Muscle layer of duodenum (tissue), 2 donors: ENCODE data around the gene PIH1D1.
"Not testable (repeated sequence)": the region's sequence is repeated elsewhere in the genome, so short reads cannot be mapped to it uniquely, and the experiment has no call there.

ENCODE experiments used
- H3K27ac ChIP-seq: one replicate; pipeline ENCODE4 v1.7.0; 2013; ENCODE audit warnings: mild to moderate bottlenecking, low read length
- H3K27me3 ChIP-seq: one replicate; pipeline ENCODE4 v1.7.0; 2013; ENCODE audit warnings: low read depth, mild to moderate bottlenecking, control low read depth, low read length
- H3K36me3 ChIP-seq, 2 donors: one replicate each; pipeline ENCODE4 v1.7.0; 2013; ENCODE audit warnings: low read length in 2 of 2, control low read depth in 1 of 2, mild to moderate bottlenecking in 1 of 2; ENCODE audit not compliant: insufficient read depth in 2 of 2, control insufficient read depth in 1 of 2
- H3K4me1 ChIP-seq, 2 donors: one replicate each; pipeline ENCODE4 v1.7.0; 2013; ENCODE audit warnings: low read length in 2 of 2, mild to moderate bottlenecking in 2 of 2, control low read depth in 1 of 2, moderate library complexity in 1 of 2; ENCODE audit not compliant: insufficient read depth in 2 of 2, control insufficient read depth in 1 of 2
- H3K4me3 ChIP-seq, 2 donors: one replicate each; pipeline ENCODE4 v1.7.0; 2013; ENCODE audit warnings: low read length in 2 of 2, low read depth in 1 of 2, mild to moderate bottlenecking in 1 of 2
- H3K9me3 ChIP-seq, 2 donors: one replicate each; pipeline ENCODE4 v1.7.0; 2013; ENCODE audit warnings: low read length in 2 of 2, control low read depth in 1 of 2, mild to moderate bottlenecking in 1 of 2; ENCODE audit not compliant: control insufficient read depth in 1 of 2
- donor health status: healthy.

The PIH1D1 gene

GRCh38 chr19:49450405-49450804, 1.2 kb downstream of the PIH1D1 start:
- no peaks in the 10 kb centered on the region for H3K9me3 ChIP-seq
- peaks cover 0 to 25% of the 10 kb centered on the region in 2 donors for H3K4me1 ChIP-seq
- peaks cover 3 to 24% of the 10 kb centered on the region in 2 donors for H3K36me3 ChIP-seq
- no peaks in the 10 kb centered on the region for H3K27me3 ChIP-seq
- H3K4me3 ChIP-seq: peak overlapping the region in 1 of 2 donors; percentile 96
- no peak overlapping the region for H3K27ac ChIP-seq

DNA sequence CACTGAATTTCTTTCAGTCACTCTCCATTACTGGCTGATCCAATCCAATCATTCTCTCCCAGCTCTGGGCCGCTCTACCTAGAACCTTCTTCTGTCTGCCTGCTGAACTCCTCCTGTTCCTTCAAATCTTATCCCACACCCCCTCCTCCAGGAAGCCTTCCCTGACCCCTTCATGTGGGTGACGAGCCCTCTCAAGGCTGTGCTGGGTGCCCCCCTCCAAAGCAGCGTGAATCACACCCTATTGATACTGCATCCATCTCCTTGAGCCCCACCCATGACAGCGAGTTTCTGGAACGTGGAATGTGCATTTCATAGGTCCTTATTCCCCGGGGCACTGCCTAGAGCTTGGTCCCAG, 3.2 kb downstream of the PIH1D1 start:
- Histone ChIP-seq H3K9me3 (no peaks in the 10 kb centered on the region), H3K27me3 (no peaks in the 10 kb centered on the region), H3K27ac (no peak overlapping the region), H3K36me3 (peaks cover 3 to 21% of the 10 kb centered on the region in 2 donors), H3K4me3 (no peak overlapping the region), H3K4me1 (peaks cover 0 to 15% of the 10 kb centered on the region in 2 donors)

GRCh38 chr19:49447485-49448431, 3.9 kb downstream of the PIH1D1 start:
- H3K9me3 ChIP-seq: no peaks in the 10 kb centered on the region
- no peak overlapping the region for H3K4me3 ChIP-seq
- no peaks in the 10 kb centered on the region for H3K27me3 ChIP-seq
- peaks cover 0 to 21% of the 10 kb centered on the region in 2 donors for H3K4me1 ChIP-seq
- H3K36me3 ChIP-seq: peaks cover 3 to 21% of the 10 kb centered on the region in 2 donors
- H3K27ac ChIP-seq: no peak overlapping the region

DNA sequence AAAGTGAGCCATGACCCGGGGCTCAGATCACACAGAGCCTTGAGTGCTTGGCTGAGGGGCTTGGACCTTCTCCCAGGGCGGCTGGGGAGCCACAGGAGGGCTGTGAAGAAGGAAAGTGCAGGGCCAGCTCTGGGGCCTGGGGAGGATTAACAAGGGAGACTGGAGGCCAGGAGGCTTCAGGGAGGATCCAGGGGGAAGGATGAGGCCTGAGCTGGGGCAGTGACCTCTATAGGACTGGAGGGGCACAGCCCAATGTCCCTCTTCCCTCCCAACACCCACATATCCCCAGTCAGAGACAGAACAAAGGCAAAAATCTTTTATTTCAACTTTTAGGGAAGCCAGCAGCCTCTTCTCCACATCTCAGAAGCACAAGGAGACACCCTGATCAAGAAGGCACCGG, 5.6 kb downstream of the PIH1D1 start:
- no peaks in the 10 kb centered on the region for H3K9me3 ChIP-seq
- no peak overlapping the region for H3K27ac ChIP-seq
- H3K27me3 ChIP-seq: peaks cover 9% of the 10 kb centered on the region
- peaks cover 3 to 21% of the 10 kb centered on the region in 2 donors for H3K36me3 ChIP-seq
- H3K4me1 ChIP-seq: peaks cover 3 to 22% of the 10 kb centered on the region in 2 donors
- H3K4me3 ChIP-seq: no peak overlapping the region

DNA sequence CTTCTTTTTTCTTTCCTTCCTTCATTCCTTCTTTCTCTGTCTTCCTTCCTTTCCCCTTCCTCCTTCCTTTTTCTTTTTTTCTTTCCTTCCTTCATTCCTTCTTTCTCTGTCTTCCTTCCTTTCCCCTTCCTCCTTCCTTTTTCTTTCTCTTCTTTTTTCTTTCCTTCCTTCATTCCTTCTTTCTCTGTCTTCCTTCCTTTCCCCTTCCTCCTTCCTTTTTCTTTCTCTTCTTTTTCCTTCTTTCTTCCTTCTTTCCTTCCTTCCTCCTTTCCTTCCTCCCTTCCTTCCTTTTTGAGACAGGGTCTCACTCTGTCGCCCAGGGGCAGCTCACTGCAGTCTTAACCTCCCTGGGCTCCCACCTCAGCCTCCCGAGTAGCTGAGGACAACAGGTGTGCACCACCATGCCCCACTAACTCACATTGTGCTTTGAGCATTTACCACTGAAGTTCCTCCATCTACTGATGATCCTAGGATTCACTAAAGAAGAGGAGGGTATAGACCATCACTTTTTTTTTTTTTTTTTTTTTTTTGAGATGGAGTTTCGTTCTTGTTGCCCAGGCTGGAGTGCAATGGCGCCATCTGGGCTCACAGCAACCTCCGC, 7.4 kb downstream of the PIH1D1 start:
- peaks cover 27% of the 10 kb centered on the region for H3K27me3 ChIP-seq
- not testable (repeated sequence) for H3K27ac ChIP-seq, H3K4me3 ChIP-seq, H3K9me3 ChIP-seq
- peaks cover 3 to 23% of the 10 kb centered on the region in 2 donors for H3K4me1 ChIP-seq
- peaks cover 3 to 18% of the 10 kb centered on the region in 2 donors for H3K36me3 ChIP-seq

DNA sequence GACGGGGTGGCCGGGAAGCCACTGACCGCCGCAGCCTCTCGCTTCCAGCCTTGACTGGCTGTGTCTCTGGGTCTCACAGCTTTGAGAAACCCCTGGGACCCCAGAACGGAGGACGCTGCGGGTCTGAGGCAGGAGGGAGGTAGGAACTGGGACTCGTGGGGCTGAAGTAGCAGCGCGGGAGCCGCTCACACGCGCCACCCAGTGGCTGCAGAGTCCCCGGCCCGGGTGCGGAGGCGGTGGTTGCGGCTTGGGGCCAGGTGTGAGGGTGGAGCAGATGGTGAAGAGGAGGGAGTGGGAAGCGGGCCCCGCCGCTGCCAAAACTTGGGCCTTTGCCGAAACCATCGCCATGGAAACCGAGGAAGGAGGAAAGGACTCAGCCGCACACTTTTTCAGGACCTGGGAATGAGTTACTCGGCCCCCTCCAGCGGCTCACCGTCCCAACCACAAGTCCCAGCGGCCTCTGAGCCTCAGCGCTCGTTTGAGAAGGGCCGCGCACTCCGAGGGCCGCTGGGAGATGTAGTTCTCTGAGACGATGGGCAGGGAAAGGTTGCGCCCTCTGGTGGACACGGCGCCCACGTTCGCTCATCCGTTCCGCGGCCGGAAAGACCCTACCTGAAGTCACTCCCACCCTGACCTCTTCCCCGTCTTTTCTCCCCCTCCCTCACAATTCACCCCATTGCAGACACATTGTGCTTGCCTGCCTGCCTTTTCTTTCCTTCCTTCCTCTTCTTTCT, 8.1 kb downstream of the PIH1D1 start:
- H3K27ac ChIP-seq: no peak overlapping the region
- H3K9me3 ChIP-seq: no peaks in the 10 kb centered on the region
- peaks cover 30% of the 10 kb centered on the region for H3K27me3 ChIP-seq
- peaks cover 3 to 23% of the 10 kb centered on the region in 2 donors for H3K4me1 ChIP-seq
- peaks cover 3 to 13% of the 10 kb centered on the region in 2 donors for H3K36me3 ChIP-seq
- H3K4me3 ChIP-seq: peak overlapping the region; percentile 56 to 68

GRCh38 chr19:49442771-49443365, 8.7 kb downstream of the PIH1D1 start:
- peaks cover 3 to 23% of the 10 kb centered on the region in 2 donors for H3K4me1 ChIP-seq
- H3K27me3 ChIP-seq: peaks cover 36% of the 10 kb centered on the region
- peaks cover 3 to 10% of the 10 kb centered on the region in 2 donors for H3K36me3 ChIP-seq
- H3K4me3 ChIP-seq: peak overlapping the region; percentile 56 to 68
- no peaks in the 10 kb centered on the region for H3K9me3 ChIP-seq
- no peak overlapping the region for H3K27ac ChIP-seq

DNA sequence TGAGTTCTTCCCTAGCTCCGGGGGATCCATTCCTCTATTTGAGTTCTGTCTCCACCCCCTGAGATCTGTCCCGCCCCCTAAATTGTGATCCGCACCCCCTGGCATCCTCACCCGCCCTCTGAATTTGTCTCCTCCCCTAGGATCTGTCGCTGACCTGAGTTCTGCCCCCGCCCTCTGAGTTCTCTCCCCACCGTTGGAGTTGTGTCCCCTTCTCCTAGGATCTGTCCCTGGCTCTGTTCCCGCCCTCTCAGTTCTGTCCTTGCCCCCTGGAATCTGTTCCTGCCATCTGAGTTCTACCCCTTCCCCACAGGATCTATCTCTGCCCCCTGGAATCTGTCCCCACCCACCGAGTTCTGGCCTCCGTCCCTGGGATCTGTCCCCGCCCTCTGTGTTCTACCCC, 9.3 kb downstream of the PIH1D1 start:
- Histone ChIP-seq H3K36me3 (peaks cover 3 to 8% of the 10 kb centered on the region in 2 donors), H3K27ac (no peak overlapping the region), H3K4me1 (peaks cover 3 to 23% of the 10 kb centered on the region in 2 donors), H3K9me3 (no peaks in the 10 kb centered on the region), H3K27me3 (peaks cover 40% of the 10 kb centered on the region), H3K4me3 (peak overlapping the region in 1 of 2 donors; percentile 40)

GRCh38 chr19:49441960-49442350, 9.7 kb downstream of the PIH1D1 start:
- H3K27me3 ChIP-seq: peaks cover 40% of the 10 kb centered on the region
- no peak overlapping the region for H3K27ac ChIP-seq
- peaks cover 3 to 23% of the 10 kb centered on the region in 2 donors for H3K4me1 ChIP-seq
- H3K9me3 ChIP-seq: no peaks in the 10 kb centered on the region
- peak overlapping the region in 1 of 2 donors; percentile 40 for H3K4me3 ChIP-seq
- H3K36me3 ChIP-seq: peaks cover 2 to 4% of the 10 kb centered on the region in 2 donors

DNA sequence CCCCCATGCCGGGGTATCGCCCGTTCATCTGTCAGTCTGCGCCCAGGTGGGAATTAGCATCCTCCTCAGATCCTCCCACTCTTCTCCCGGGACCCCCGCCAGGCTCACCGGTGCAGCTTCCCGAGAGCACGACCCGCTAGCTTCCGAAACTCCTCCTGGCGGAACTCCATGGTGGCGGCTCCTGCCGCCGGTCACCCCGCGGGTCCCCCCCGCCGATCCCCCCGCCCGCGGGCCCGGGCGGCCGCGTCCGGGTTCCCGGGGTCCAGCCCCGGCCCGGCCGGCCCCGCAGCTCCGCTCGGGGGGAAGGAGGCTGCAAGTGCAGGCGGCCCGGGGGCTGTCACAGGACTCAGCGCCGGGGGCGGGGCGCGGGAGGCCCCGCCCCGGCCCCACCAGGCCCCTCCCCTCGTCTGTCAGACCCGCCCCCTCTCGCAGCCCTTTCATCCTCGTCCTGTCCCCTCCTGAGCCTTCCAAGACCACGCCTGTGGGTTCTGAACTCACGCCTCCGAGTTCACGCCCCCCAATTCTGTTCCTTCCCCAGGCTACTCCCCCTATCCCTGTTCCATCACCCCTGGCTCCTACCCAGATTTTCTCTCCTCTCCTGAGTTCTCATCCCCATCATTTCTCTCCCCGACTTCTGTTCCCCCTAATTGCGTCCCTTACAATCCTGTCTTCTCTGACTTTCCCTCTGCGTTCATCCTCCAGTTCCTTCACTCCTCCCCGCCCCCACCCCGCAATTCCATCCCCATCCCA, 10.2 kb downstream of the PIH1D1 start, which contains the start of gene SLC17A7:
Gene SLC17A7 (minus strand): TSS at position 318 of the 750 bp plus-strand sequence. CDS start 148 bp downstream, at position 170.
- Histone ChIP-seq H3K36me3 (no peaks in the 10 kb centered on the region), H3K4me3 (peak within 1 kb of the TSS; percentile 16 to 40), H3K27ac (no peak within 1 kb of the TSS), H3K9me3 (no peaks in the 10 kb centered on the region), H3K27me3 (peaks cover 43% of the 10 kb centered on the region), H3K4me1 (peaks cover 3 to 23% of the 10 kb centered on the region in 2 donors)
